NCI-H128 (cell line): ENCODE results near the gene COBL.

ENCODE experiments used
- DNase-seq: peaks from one replicate; lab custom pipeline; 2025; ENCODE audit not compliant: unreplicated experiment; lab: John Stamatoyannopoulos, UW

COBL gene

DNA sequence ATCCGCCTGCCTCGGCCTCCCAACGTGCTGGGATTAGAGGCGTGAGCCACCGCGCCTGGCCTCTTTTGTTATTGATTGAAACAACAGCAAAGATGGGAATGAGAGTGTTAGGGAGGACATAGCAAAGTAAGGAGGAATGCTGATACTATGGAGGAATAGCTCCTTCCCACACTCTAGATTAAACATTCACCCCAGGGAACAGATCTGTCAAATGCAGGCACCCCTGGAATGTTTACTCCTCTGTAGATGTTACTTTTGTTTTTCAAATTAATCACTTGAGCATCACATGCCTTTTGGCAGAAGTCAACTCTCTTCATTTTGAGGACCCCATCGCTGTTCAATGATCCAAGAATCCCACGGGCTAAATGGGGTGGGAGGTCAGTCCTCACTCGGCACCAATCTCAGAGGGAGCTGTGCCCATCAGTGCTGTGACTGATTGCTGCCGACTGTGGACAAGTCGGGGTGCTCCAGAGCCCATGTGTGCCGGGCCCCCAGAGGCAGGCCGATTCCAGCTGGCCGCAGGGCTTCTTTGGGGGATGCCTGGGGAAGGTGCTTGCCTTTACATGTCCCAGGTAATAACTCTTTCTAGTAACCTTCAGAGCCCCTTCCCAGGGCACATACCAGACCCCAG, 10.2 kb upstream of the COBL start:
- no peak for DNase-seq

DNA sequence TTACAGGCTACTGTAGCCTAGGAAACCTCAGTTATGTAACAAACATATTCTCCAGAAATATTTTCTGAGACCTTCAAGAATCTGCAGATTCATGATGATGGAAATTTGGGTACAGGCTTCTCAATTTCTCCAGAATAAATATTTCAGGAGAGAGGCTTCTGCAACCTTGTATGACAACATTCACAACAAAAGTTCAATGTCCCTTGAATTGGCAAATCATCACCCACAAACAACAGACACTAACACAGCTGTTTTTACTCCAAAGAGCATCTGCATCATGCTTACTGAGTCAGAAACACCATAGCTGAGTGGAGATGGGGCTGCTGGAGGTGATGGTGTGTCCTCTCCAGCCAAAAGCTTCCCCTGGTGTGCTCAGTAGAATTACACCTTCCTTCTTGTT, 9.3 kb upstream of the COBL start:
- no peak for DNase-seq

DNA sequence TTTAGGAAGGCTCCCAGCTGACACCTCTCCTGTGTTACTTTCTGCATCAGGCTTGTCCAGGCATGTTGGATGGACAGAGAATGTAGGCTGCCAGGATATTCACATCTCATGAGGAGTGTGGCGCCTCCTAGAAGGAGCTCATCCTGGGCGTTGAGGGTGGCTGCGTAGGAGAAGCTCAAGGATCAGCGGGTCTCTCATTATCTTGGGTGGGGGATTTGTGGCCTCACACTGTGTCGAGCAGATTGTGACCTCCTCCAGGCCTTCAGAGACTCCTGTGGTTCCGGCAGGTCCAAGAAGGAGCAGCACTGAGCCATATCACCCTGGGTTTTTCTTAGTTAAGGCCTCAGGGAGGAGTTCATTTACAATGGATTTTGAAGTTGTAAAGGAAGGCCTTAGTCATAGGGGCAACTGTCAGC, 8.7 kb upstream of the COBL start:
- DNase-seq, result no peak

DNA sequence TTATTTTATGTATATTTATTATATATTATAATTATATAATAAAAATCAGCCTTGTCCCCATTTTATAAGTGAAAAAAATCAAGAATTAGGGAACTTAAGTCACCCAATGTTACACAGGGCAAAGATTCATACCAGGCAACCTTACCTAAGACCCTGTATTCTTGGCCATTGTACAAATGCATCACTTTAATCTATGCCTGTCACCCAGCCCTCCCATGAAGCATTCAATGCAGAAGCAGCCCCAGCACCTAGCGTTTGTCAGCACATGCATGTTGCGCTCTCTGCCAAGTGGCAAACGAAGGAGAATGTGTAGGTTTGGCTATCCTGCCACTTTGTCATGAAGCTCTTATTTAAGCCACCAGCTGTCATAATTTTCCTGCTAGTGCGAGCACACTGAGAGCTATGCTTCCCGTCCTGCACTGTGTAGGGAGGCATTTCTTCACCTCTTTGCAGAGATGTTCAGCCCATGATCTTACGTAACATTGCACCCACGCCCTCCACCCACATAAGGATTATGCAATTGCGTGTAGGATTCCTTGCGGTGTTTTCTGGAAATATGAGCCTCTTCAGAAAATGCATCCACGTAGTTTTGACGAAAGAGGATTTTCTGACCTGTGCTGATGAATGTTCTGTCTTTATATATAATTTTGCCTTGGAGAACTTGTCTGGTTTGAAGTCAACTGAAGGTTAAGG, 7.7 kb upstream of the COBL start:
- no peak for DNase-seq

DNA sequence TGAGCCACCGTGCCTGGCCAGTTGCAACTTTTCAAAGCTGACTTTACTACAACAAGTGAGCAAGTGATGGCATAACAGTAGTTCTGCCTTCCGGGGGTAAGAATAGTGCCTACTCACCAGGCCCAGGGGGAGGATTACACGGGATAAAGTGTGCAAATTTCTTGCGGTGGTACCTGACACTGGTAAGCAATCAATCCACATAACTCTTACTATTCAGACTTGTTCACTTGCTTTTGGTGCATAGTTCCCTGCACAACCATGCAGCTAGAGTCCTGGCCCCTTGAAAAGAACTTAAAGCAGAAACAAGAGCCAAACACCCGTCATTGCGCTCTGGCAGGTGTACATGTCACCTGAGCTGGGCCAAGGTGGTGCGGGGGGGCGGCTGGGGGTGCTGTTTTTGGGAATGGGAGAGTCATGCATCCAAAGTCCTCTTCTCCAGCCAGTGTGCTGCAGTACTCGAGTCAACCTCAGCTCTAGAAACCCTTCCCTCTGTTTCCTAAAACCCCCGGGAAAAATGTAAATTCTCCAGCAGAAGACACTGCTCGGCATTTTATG, 5.4 kb upstream of the COBL start:
- no peak for DNase-seq

DNA sequence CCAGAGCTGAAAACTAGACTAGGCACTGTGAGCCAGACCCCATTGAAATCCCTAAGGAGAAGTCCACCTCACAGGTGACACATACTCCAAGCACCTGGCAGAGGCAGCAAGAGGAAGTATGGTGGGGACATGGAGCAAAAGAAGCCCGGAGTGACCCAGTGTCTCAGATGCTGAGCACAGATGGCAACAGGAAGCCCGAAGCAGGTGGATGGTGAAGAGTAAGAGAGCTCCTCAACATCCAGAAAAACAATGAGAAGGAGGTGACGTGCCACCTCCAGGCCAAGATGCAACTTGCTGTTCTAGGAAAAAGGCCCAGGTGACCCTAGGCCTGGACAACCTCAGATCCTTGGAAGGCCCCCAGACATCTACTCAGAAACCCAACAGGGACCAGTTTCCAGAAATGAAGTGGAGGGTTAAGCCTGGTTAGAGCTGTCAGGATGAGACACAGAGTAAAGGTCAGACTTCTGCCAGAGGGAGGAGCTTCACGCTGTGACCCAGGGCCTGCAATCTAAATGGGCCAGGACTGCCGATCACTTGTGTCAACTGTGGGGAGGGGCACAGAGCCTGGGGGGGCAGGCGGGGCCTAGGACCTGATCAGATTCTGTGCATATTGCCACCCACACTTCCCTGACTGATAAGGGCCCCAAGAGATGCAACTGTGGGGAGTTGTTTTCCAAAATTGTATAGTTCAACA, 2.4 kb upstream of the COBL start:
- no peak for DNase-seq

DNA sequence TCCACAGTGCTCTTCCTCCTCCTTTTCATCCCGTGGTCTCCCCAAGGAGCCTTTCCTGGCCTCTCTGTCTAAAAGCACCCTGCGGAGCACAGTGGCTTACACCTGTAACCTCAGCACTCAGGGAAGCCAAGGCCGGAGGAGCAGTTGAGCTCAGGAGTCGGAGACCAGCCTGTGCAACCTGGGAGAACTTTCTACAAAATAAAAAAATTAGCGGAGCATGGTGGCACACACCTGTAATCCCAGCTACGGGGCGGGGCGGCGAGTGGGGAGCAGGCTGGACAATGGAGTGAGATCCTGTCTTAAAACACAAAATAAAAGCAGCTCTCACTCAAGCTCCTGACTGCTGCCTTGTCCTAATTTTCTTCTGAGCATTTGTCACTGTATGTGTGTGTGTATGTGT, 1.4 kb upstream of the COBL start:
- DNase-seq, result no peak

DNA sequence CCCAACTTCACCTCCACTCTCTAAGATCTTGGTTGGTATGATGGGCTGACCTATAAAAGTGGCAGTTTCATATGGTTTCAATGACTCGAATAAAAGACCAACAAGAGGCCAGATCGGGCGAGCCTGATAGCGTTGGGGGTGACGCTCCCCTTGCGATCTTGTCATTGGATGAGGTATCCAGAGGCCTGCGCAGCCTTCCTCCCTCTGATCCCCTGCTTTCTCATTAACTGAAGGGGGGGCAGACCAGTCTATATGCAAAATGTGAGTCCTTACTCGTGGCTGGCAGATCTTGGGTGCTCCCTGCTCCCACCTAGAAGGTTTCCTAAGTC, 937 bp upstream of the COBL start:
- no peak for DNase-seq

DNA sequence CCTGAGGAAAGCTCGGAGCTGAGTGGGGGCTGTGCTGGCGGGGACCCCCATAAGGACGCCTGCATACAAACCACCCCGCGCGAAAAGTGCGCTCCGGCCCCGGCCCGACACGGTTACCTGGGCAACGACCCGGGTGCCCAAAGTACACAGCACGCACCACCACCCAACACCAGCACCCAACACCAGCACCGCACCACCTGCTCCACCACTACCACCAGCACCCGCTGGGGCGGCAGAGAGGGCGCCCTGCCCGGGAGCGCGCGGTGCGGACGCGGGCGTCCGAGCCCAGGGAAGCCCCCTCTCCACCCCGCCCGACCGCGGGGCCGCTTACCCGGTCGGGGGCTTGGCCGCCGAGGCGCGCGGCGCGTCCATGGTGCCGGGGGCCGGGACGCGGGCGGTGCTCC, 345 bp downstream of the COBL start:
- no peak for DNase-seq

DNA sequence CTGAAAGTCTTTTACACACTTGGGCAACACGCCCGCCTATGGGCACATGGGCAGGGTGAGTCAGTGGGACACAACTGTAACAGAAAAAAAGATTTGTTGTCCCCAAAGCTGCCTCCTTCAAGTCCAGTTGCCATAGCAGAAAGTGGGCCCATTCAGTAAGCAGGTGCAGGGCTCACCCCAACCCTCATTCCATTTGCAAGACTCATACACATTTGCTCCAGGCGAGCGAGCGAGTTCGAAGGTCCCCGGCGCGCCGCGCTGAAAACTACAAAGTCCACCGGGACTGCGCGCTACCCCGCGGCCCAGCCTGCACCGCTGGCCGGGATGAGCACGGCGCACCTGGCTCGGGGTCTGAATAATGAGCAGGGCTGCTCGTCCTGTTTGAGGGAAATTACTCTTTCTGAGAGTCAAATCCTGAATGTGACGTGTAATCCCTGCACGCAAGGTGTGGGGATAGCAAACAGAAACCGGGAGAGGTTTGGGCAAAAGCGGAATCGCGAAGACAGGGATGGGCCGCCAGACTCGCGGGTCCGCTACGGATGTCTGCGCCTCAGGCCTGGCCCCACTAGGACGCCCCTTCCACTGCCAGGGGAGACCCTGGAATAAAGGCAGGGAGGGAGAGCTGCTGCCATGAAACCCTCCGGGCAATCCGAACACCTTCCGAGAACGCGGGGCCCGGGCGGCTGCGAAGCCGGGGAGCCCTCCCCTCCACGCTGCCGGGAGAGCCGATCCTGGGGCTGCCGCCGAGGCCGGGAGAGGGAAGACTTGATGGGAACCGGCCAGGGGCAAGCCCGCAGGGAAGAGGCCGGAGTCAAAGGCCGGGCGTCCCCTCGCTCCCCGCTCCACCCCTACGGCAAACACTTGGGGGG, 982 bp downstream of the COBL start:
- no peak for DNase-seq

DNA sequence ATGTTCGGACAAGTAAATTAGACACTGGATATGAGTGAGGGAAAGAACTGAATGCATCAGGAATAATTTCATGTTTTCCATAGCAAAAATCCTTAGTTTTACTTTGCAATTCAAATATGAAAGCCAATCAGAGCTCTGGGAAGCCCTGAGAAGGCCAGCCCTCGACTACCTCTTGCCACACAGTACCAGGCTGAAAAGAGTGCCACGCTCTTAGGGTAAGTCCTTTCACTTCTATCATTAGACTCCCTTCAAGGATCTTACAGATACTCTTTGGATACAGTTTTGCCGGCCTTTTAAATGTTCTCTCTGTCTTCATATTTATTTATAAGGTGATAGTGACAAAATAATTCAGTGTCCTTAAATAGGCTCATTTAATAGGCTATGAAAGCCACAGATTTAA, 1.9 kb downstream of the COBL start:
- no peak for DNase-seq

DNA sequence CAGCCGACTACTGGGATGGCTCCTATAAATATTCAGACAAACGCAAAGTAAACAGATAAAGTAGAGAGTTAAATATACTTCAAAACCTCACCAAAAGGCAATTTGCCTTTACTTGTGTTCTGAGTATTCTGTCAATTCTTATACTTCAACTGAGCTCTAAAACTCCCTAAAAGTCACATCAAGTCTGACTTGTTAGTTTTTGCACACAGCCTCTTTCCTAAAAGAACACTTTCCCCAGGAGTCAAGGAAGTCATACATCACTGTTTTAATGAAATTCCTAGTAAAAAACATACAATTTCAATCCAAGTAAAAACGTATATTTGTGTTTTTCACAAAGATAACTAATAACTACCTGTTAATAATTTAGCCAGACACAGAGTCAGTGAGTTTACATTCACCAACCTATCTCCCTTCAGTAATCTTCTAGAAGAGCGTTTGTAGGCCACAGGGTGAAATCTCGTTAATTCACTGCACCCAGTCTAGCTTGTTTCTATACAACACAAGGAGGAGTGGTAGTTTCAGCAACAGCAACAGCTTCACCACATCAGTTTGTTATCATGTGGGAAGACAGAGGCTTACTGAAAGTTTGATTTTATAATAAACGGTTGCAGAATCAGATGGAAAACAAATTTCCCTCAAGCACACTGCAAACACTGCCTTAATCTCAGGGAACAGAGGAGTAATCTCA, 2.7 kb downstream of the COBL start:
- DNase-seq, result no peak

DNA sequence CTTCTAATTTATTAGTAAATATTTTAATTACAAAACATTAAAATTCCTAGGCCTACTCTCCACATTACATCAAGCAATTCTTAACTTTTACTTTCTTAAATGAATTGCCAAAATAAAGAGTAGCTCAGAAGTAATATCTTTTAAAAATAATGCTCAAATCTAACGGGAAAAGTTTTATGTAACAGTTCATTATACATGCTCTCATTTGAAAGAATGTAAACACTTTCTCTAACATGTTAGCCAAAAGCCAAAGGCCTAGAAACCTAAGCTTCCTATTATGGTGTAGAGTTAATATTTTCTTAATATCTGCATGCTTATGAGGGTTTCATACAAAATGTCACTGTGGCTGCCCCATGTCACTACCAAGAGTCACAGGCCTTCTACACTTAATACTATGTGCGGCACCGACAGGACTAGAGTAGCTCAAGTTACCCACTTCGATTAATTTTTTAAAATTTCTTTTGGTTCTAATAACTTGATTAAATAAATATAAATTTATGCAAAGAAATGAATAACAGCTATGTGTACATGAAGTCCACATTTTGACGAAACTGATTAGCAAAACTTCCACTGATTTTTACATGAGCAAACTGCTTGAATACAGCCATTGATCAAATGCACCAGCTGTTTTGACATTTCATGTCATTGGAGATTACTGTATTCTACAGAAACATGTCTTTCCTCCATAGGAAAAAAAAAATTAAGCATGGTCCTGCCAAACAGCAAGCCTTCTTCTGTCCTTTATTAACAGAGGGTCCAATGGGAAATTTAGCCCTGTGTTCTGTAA, 3.5 kb downstream of the COBL start:
- no peak for DNase-seq

DNA sequence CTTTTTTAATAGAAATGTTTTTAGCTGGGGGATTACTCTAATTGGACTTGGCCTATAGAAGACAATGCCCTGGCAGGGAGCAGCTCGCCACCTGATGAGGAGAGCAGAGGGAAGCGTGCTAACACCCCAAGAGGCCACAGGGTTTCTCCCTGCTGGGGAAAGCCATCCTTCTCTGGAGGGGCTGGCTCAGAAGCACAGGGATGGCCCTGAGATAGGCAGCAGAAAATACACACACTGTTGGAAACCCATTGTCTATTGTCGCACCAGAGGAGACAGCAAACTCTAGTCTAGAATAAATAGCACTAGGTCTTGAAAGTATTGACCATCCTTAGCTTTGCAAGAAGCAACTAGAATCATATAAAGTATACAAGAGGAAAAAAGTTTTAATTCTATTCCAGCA, 5.4 kb downstream of the COBL start:
- no peak for DNase-seq

DNA sequence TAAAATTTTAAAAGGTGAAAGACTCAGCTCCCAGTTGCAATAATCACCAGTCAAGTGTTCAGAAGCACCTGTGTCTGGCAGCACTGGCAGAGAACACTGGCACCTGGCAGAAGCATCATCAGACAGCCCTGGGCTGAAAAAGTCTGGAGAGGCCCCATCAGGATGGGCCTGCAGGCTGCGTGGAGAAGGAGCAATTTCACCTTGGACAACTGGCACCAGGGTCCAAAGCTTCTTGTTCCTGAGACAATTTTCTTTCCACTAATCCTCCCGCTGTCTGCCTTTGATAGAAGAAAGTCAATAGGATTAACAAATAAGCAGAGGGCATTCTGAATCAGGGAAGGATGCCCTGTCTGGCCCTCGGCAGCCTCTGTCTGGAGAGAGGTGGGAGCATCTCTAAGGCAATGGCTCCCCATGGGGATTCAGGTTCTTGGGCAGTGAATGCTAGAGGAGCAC, 6.5 kb downstream of the COBL start:
- no peak for DNase-seq

DNA sequence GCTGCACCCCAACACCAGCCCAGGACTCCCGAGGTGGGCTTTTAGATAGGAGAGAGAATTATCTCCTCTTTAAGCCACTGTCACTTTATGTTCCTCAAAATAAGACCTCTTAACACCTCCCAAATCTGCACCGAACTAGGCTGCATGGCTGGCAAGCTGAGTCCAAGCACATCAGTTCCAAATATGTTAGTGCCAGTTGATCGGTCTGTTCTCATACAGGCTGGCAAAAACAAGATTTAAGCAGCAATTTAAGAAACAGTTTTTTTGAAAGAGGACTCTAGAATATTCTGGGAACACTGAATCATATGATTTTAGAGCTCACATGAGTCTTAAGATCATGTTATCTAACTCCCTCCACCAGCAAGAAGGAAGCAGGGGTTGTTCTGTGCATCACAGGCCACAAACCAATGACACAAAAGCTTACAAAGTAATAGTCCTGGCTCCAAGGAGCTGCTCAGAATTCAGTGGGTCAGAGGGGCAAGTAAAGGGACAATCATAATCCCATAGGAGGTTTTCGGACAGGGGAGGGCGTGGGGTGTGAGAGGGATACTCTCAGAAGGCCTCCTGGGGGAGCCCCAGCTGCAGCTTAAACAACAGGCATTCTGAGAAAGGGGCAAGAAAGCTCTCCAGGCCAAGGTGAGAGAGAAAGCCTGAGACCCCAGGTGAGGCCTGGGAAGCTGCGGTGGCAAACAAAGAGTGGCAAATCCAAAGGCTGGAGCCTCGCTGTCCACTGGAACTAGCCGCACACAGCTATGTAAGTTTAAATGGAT, 7.1 kb downstream of the COBL start:
- no peak for DNase-seq

DNA sequence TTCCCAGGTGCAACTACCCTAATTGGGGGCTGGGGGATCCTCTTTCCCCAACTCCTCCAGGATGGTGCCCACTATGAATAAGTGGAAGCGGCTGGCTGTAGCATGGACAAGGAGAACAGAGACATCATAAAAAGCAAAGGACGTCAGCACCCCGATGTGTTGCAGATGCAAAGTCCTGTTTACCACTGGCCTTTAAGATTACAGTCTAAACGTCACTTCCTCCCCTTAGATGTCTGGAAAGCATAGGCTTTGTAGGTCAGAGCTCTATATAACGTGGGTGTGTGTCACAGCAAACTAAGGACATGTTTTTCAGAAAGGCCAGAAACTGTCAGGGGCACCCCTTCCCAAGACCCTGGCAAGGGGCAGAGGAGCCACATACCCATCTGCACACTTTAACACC, 7.9 kb downstream of the COBL start:
- DNase-seq, result no peak

DNA sequence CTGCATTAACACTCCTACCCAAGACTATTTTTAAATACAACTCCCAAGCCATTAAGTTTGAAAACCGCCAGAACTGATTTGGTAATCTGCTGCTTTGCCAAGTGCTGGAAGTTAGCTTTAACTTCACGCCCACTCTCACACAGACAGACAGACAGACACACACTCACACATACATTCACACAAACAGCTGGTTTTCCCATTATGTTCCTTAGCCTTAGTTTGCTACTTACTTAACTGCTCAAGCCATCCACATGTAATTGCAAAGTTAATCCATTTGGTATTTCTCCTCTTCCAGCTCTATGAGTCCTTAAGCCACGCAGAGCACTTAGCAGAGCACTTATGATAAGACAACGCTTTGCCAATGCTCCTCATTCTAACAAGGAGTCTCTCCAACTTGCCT, 8.3 kb downstream of the COBL start:
- DNase-seq, result no peak

DNA sequence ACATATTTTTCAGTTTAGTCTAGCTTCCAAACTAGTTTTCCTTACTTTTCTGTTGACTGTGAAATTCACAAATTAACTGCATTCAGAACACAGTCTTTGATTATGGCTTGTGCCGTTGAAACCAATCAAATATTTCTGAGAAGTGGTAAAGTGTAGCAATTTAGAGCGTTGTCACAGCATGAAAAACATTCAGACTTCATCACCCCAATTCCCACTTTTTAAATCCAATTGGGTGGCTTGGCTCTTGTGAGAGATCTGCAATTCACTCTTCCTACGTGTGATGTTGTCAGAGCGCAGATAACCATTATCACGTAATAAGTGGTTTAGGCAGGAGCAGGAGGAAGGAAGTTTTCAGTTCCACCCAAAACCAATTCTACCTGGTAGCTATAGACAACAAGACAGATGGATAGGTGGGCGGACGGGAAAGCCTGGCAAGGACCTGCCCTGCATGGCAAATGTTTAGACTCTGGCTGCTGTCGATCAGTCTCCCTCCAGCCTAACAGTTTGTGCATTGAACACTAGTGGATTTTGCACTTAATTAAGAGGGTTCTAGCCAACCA, 8.9 kb downstream of the COBL start:
- DNase-seq, result no peak
